WTC11 (cell line): Measurements from ENCODE around the gene RFX7. TPM values are rescaled to one million over a fixed set of nuclear protein-coding genes. Genes with fewer than 3 reads are reported as not detected.

Source experiments
- ATAC-seq: fragments of 200-7000 bp; cut with Tn5 transposase; 2 replicates; pipeline ENCODE4 v1.10.0; 2021; ENCODE audit warnings: mild to moderate bottlenecking, moderate library complexity
- CTCF ChIA-PET: fragments of 300-600 bp; sonication (Branson Sonifier 250); formaldehyde crosslinking; loops from one replicate; lab custom pipeline; 2021; ENCODE audit warnings: antibody characterized with exemption; lab: Charles Lee
- POLR2A ChIA-PET: fragments of 350-600 bp; sonication (Branson Sonifier 250); formaldehyde crosslinking; loops from one replicate; lab custom pipeline; 2021; ENCODE audit warnings: antibody characterized with exemption; lab: Charles Lee
- DNase-seq: peaks from one replicate; pipeline ENCODE4 v3.0.0; 2021; ENCODE audit warnings: low spot score
- H3K27ac Mint-ChIP-seq: 2 replicates; pipeline ENCODE4 v1.8.0; 2021; ENCODE audit warnings: mixed read lengths
- H3K27me3 Mint-ChIP-seq: 2 replicates; pipeline ENCODE4 v1.8.0; 2021; ENCODE audit warnings: low read depth, mild to moderate bottlenecking, moderate library complexity, mixed read lengths
- H3K36me3 Mint-ChIP-seq: 2 replicates; pipeline ENCODE4 v1.8.0; 2021; ENCODE audit warnings: mixed read lengths
- H3K4me1 Mint-ChIP-seq: 2 replicates; pipeline ENCODE4 v1.8.0; 2022; ENCODE audit warnings: mixed read lengths
- H3K4me3 Mint-ChIP-seq: 2 replicates; pipeline ENCODE4 v1.8.0; 2021; ENCODE audit warnings: mild to moderate bottlenecking, moderate library complexity, mixed read lengths
- H3K9me3 Mint-ChIP-seq: 2 replicates; pipeline ENCODE4 v1.8.0; 2021; ENCODE audit warnings: mixed read lengths
- ESRRA ChIP-seq: sonication (generic); formaldehyde crosslinking; IDR thresholded peaks from 2 replicates; pipeline ENCODE4 v1.8.1; 2022; ENCODE audit warnings: mild to moderate bottlenecking, missing genetic modification reagents, borderline replicate concordance
- ETV6 ChIP-seq: sonication (generic); formaldehyde crosslinking; IDR thresholded peaks from 2 replicates; pipeline ENCODE4 v1.8.1; 2022; ENCODE audit warnings: mild to moderate bottlenecking, missing genetic modification reagents
- FOXP1 ChIP-seq: sonication (generic); formaldehyde crosslinking; IDR thresholded peaks from 2 replicates; pipeline ENCODE4 v1.8.0; 2022; ENCODE audit warnings: missing genetic modification reagents, mild to moderate bottlenecking, moderate library complexity, borderline replicate concordance
- JUN ChIP-seq: sonication (generic); formaldehyde crosslinking; IDR thresholded peaks from 2 replicates; pipeline ENCODE4 v1.8.0; 2023; ENCODE audit warnings: mild to moderate bottlenecking, missing genetic modification reagents
- MAX ChIP-seq: sonication (generic); formaldehyde crosslinking; IDR thresholded peaks from 2 replicates; pipeline ENCODE4 v1.8.0; 2022; ENCODE audit warnings: mild to moderate bottlenecking, missing genetic modification reagents
- MYBL2 ChIP-seq: sonication (generic); formaldehyde crosslinking; IDR thresholded peaks from 2 replicates; pipeline ENCODE4 v1.8.1; 2023; ENCODE audit warnings: mild to moderate bottlenecking, moderate library complexity, missing genetic modification reagents
- NFATC4 ChIP-seq: fragments of 250-450 bp; sonication (Bioruptor Pico); IDR thresholded peaks from 2 replicates; pipeline ENCODE4 v1.9.0; 2021; ENCODE audit warnings: mild to moderate bottlenecking
- NFE2L1 ChIP-seq: sonication (generic); formaldehyde crosslinking; IDR thresholded peaks from 2 replicates; pipeline ENCODE4 v1.8.1; 2023; ENCODE audit warnings: missing genetic modification reagents
- NR2C2 ChIP-seq: sonication (generic); formaldehyde crosslinking; IDR thresholded peaks from 2 replicates; pipeline ENCODE4 v1.8.0; 2022; ENCODE audit warnings: mild to moderate bottlenecking, missing genetic modification reagents
- NR3C1 ChIP-seq: sonication (generic); formaldehyde crosslinking; conservative IDR thresholded peaks from 2 replicates; pipeline ENCODE4 v1.8.1; 2023; ENCODE audit warnings: low read depth, mild to moderate bottlenecking, missing genetic modification reagents
- SMAD3 ChIP-seq: sonication (generic); formaldehyde crosslinking; IDR thresholded peaks from 2 replicates; pipeline ENCODE4 v1.8.0; 2022; ENCODE audit warnings: missing genetic modification reagents, mild to moderate bottlenecking, borderline replicate concordance
- TCF7 ChIP-seq: sonication (generic); formaldehyde crosslinking; IDR thresholded peaks from 2 replicates; pipeline ENCODE4 v1.8.0; 2022; ENCODE audit warnings: mild to moderate bottlenecking, low read depth, missing genetic modification reagents, moderate library complexity
- TEAD4 ChIP-seq: sonication (generic); formaldehyde crosslinking; IDR thresholded peaks from 2 replicates; pipeline ENCODE4 v1.8.0; 2022; ENCODE audit warnings: mild to moderate bottlenecking, missing genetic modification reagents
- TP53 ChIP-seq: sonication (generic); formaldehyde crosslinking; IDR thresholded peaks from 2 replicates; pipeline ENCODE4 v1.8.1; 2023; ENCODE audit warnings: mild to moderate bottlenecking, missing genetic modification reagents
- ZNF232 ChIP-seq: sonication (generic); formaldehyde crosslinking; IDR thresholded peaks from 2 replicates; pipeline ENCODE4 v1.8.0; 2022; ENCODE audit warnings: mild to moderate bottlenecking, missing genetic modification reagents
- ZNF423 ChIP-seq: fragments of 250-450 bp; sonication (Bioruptor Pico); IDR thresholded peaks from 2 replicates; pipeline ENCODE4 v2.1.2; 2022; ENCODE audit warnings: mild to moderate bottlenecking, moderate library complexity
- ZNF671 ChIP-seq: fragments of 250-450 bp; sonication (Bioruptor Pico); IDR thresholded peaks from 2 replicates; pipeline ENCODE4 v1.8.0; 2021; ENCODE audit warnings: mild to moderate bottlenecking
- total RNA-seq: library from RNA; stranded (reverse); gene quantifications from 3 replicates; pipeline ENCODE4 v1.2.3, GENCODE V29; 2021
- TF ChIP-seq, protein P1 (sequence below): fragments of 250-450 bp; sonication (Bioruptor Pico); conservative IDR thresholded peaks from 2 replicates; pipeline ENCODE4 v1.9.0; 2021; ENCODE audit warnings: mild to moderate bottlenecking
- TF ChIP-seq, protein P2 (sequence below): sonication (generic); formaldehyde crosslinking; IDR thresholded peaks from 2 replicates; pipeline ENCODE4 v1.8.1; 2023; ENCODE audit warnings: mild to moderate bottlenecking, missing genetic modification reagents
- TF ChIP-seq, protein P3 (sequence below): sonication (generic); formaldehyde crosslinking; IDR thresholded peaks from 2 replicates; pipeline ENCODE4 v1.8.0; 2023; ENCODE audit warnings: mild to moderate bottlenecking, missing genetic modification reagents
- TF ChIP-seq, protein P4 (sequence below): fragments of 200-600 bp; IDR thresholded peaks from 2 replicates; pipeline ENCODE4 v1.8.0; 2022; ENCODE audit warnings: antibody characterized with exemption
- TF ChIP-seq, protein P5 (sequence below): sonication (generic); formaldehyde crosslinking; IDR thresholded peaks from 2 replicates; pipeline ENCODE4 v1.8.1; 2022; ENCODE audit warnings: mild to moderate bottlenecking, moderate library complexity, missing genetic modification reagents
- TF ChIP-seq, protein P6 (sequence below): sonication (generic); formaldehyde crosslinking; conservative IDR thresholded peaks from 2 replicates; pipeline ENCODE4 v1.8.1; 2022; ENCODE audit warnings: mild to moderate bottlenecking, missing genetic modification reagents

The RFX7 gene
- total RNA-seq, 1 experiment from 2014 or later = 36.0 TPM

- TF ChIP-seq, protein P1, sequence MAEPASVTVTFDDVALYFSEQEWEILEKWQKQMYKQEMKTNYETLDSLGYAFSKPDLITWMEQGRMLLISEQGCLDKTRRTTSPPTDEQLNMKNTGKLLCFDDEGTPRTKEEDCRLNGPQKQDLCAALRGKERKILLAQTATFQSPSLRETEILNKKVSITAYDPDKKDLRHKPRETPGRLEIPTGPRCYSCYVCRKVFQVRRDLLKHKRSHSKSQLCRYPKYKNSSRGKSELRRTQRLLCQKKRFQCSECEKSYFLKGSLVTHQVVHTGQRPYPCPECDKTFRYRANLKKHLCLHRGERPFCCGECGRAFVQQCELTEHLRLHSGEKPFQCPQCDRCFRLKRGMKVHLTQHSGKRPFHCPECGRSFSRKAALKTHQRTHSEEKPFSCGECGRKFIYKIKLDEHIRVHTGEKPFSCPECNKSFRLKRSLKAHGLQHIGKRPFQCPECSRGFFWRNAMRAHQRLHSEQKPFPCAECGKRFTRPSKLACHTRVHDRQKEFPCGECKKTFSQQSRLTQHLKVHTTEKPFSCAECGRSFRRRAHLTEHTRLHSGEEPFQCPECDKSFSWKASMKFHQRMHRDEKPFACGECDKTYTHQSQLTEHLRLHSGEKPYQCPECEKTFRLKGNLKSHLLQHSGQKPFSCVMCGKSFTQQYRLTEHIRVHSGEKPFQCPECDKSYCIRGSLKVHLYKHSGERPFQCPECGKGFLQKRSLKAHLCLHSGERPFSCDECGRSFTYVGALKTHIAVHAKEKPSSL (CRISPR knock-in tag) = no peak
- TF ChIP-seq JUN (CRISPR knock-in tag) (no peak), ZNF232 (CRISPR knock-in tag) (no peak), FOXP1 (CRISPR knock-in tag) (no peak)
- TF ChIP-seq, protein P2, sequence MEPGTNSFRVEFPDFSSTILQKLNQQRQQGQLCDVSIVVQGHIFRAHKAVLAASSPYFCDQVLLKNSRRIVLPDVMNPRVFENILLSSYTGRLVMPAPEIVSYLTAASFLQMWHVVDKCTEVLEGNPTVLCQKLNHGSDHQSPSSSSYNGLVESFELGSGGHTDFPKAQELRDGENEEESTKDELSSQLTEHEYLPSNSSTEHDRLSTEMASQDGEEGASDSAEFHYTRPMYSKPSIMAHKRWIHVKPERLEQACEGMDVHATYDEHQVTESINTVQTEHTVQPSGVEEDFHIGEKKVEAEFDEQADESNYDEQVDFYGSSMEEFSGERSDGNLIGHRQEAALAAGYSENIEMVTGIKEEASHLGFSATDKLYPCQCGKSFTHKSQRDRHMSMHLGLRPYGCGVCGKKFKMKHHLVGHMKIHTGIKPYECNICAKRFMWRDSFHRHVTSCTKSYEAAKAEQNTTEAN (CRISPR knock-in tag) = no peak
These were observed 59.2 kb downstream of the RFX7 start (continued) for GRCh38 chr15:56184516-56184915.

- ATAC-seq = no peak
- no peak for TF ChIP-seq NR3C1
- TF ChIP-seq SMAD3 (CRISPR knock-in tag) = no peak
- TF ChIP-seq, protein P3, sequence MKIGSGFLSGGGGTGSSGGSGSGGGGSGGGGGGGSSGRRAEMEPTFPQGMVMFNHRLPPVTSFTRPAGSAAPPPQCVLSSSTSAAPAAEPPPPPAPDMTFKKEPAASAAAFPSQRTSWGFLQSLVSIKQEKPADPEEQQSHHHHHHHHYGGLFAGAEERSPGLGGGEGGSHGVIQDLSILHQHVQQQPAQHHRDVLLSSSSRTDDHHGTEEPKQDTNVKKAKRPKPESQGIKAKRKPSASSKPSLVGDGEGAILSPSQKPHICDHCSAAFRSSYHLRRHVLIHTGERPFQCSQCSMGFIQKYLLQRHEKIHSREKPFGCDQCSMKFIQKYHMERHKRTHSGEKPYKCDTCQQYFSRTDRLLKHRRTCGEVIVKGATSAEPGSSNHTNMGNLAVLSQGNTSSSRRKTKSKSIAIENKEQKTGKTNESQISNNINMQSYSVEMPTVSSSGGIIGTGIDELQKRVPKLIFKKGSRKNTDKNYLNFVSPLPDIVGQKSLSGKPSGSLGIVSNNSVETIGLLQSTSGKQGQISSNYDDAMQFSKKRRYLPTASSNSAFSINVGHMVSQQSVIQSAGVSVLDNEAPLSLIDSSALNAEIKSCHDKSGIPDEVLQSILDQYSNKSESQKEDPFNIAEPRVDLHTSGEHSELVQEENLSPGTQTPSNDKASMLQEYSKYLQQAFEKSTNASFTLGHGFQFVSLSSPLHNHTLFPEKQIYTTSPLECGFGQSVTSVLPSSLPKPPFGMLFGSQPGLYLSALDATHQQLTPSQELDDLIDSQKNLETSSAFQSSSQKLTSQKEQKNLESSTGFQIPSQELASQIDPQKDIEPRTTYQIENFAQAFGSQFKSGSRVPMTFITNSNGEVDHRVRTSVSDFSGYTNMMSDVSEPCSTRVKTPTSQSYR (CRISPR knock-in tag) = no peak
- TF ChIP-seq ZNF232 (CRISPR knock-in tag) = no peak
- no peak for TF ChIP-seq ZNF671
- TF ChIP-seq TEAD4 = no peak
- no peak for TF ChIP-seq MYBL2 (CRISPR knock-in tag)
- no peak for TF ChIP-seq MAX (CRISPR knock-in tag)
- no peak for TF ChIP-seq ESRRA
- TF ChIP-seq TP53 (CRISPR knock-in tag) = no peak
- TF ChIP-seq, all 79 proteins: peak for 0
- no peaks in the 10 kb centered on the region for H3K27me3 Mint-ChIP-seq
- DNase-seq = no peak
- H3K4me3 Mint-ChIP-seq = no peak overlapping the region
- no peak overlapping the region for H3K27ac Mint-ChIP-seq
- ChIA-PET CTCF (interaction anchor here (0.6 kb wide), 1 partner anchor 89 kb away, joined by 3 read pairs; no protein-coding TSS in a partner anchor), POLR2A (no interaction called here)
- H3K9me3 Mint-ChIP-seq = peaks cover 26% of the 10 kb centered on the region
- H3K4me1 Mint-ChIP-seq = 0 out of 2 replicates have a peak, but pooled peaks cover 3% of the 10 kb centered on the region
- H3K36me3 Mint-ChIP-seq = peaks cover 30% of the 10 kb centered on the region
These were observed 62.8 kb downstream of the RFX7 start for GRCh38 chr15:56180851-56181250.

- Mint-ChIP-seq H3K27ac (peak overlapping the region; percentile 28; the same call in 1 of the 2 replicates), H3K9me3 (peaks cover 2% of the 10 kb centered on the region; the same call in 1 of the 2 replicates), H3K4me3 (no peak overlapping the region), H3K36me3 (peaks cover 18% of the 10 kb centered on the region), H3K27me3 (no peaks in the 10 kb centered on the region), H3K4me1 (0 out of 2 replicates have a peak, but pooled peaks cover 3% of the 10 kb centered on the region)
- POLR2A ChIA-PET = no interaction called here
- CTCF ChIA-PET = no interaction called here
- no peak for TF ChIP-seq NFATC4 (CRISPR knock-in tag)
- DNase-seq = no peak
- no peak for ATAC-seq
These were observed 66.7 kb downstream of the RFX7 start for GRCh38 chr15:56176996-56177395.

DNA sequence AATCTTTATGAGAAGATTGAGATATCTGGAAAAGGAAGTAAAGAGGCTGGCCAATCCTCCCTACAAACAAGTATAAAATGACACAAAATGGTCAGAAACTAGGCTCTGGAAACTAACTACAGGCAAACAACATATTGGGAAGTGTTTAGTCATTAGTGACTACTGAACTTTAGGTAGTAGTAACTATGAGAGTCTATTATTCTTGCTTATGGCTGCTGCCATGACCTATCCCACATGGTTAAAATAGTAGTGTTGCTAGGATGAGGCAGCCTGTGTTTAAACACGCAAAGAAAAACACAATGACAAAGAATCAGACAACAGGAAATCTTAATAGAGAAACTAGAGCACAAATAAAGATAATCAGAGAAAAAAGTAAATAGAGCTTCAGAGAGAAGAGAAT is 67.9 kb downstream of the RFX7 start:
- Mint-ChIP-seq H3K4me3 (no peak overlapping the region), H3K36me3 (peaks cover 27% of the 10 kb centered on the region), H3K9me3 (peaks cover 8% of the 10 kb centered on the region), H3K27ac (no peak overlapping the region), H3K27me3 (no peaks in the 10 kb centered on the region), H3K4me1 (0 out of 2 replicates have a peak, but pooled peaks cover 3% of the 10 kb centered on the region)
- ChIA-PET POLR2A (no interaction called here), CTCF (no interaction called here)
- ATAC-seq = no peak
- no peak for DNase-seq
- TF ChIP-seq, protein P4, sequence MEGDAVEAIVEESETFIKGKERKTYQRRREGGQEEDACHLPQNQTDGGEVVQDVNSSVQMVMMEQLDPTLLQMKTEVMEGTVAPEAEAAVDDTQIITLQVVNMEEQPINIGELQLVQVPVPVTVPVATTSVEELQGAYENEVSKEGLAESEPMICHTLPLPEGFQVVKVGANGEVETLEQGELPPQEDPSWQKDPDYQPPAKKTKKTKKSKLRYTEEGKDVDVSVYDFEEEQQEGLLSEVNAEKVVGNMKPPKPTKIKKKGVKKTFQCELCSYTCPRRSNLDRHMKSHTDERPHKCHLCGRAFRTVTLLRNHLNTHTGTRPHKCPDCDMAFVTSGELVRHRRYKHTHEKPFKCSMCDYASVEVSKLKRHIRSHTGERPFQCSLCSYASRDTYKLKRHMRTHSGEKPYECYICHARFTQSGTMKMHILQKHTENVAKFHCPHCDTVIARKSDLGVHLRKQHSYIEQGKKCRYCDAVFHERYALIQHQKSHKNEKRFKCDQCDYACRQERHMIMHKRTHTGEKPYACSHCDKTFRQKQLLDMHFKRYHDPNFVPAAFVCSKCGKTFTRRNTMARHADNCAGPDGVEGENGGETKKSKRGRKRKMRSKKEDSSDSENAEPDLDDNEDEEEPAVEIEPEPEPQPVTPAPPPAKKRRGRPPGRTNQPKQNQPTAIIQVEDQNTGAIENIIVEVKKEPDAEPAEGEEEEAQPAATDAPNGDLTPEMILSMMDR = no peak
- TF ChIP-seq ZNF232 (CRISPR knock-in tag) = no peak
- TF ChIP-seq, protein P5, sequence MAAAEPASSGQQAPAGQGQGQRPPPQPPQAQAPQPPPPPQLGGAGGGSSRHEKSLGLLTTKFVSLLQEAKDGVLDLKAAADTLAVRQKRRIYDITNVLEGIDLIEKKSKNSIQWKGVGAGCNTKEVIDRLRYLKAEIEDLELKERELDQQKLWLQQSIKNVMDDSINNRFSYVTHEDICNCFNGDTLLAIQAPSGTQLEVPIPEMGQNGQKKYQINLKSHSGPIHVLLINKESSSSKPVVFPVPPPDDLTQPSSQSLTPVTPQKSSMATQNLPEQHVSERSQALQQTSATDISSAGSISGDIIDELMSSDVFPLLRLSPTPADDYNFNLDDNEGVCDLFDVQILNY = no peak
- TF ChIP-seq ETV6 (CRISPR knock-in tag) = no peak
- TF ChIP-seq TCF7 = no peak
- TF ChIP-seq ZNF423 (CRISPR knock-in tag) = no peak
- TF ChIP-seq NFE2L1 = no peak
- no peak for TF ChIP-seq NR2C2 (CRISPR knock-in tag)
- TF ChIP-seq, protein P6, sequence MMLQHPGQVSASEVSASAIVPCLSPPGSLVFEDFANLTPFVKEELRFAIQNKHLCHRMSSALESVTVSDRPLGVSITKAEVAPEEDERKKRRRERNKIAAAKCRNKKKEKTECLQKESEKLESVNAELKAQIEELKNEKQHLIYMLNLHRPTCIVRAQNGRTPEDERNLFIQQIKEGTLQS (CRISPR knock-in tag) = no peak
